Measurements from ENCODE around the gene WDR82. TPM values are rescaled to one million over a fixed set of nuclear protein-coding genes. Genes with fewer than 3 reads are reported as not detected.

WDR82 gene
- total and polyA plus RNA-seq, 2 experiments from 2014 or later = 25.2 to 71.8 TPM

- Mint-ChIP-seq H3K36me3 (ENCODE audit: low read depth) (peaks cover 97% of the 10 kb centered on the region), H3K27me3 (ENCODE audit: insufficient read depth, low read depth, poor library complexity) (peaks cover 3% of the 10 kb centered on the region), H3K27ac (no peak overlapping the region), H3K4me3 (no peak overlapping the region), H3K9me3 (no peaks in the 10 kb centered on the region), H3K4me1 (no peaks in the 10 kb centered on the region)
- H3K79me2 ChIP-seq (replicated peaks; ENCODE audit: insufficient read depth) = no peaks in the 10 kb centered on the region
- peaks cover 77% of the 10 kb centered on the region for H3K36me3 ChIP-seq (ENCODE audit: insufficient read depth)
- DNase-seq (ENCODE audit: low spot score) (no peak), ATAC-seq (no peak)
- no peaks in the 10 kb centered on the region for H3K27me3 ChIP-seq (ENCODE audit: insufficient read depth)
- H3F3A ChIP-seq (replicated peaks; ENCODE audit: low read depth) = peaks cover 12% of the 10 kb centered on the region
- H3K4me2 ChIP-seq = no peak overlapping the region
- no peaks in the 10 kb centered on the region for H3K4me1 ChIP-seq (ENCODE audit: insufficient read depth)
- no peak overlapping the region for H3K4me3 ChIP-seq
- TF ChIP-seq EZH2phosphoT487 (IDR thresholded peaks at IDR 0.05; ENCODE audit: unreplicated experiment) = no peak
- TF ChIP-seq ETS1 (IDR thresholded peaks at IDR 0.05) = no peak
- no peak for TF ChIP-seq NANOG (IDR thresholded peaks at IDR 0.05; ENCODE audit: borderline replicate concordance)
- H3K27ac ChIP-seq (ENCODE audit: low read depth) = no peak overlapping the region
- peaks cover 7% of the 10 kb centered on the region; the same call in 1 of the 2 replicates for H4K20me1 ChIP-seq (replicated peaks; ENCODE audit: insufficient read depth)
- no peak overlapping the region for H2AFZ ChIP-seq
- no peaks in the 10 kb centered on the region for H3K9me2 ChIP-seq (ENCODE audit: insufficient read depth)
Measured at GRCh38 chr3:52208556-52208955, 69.9 kb downstream of the WDR82 start.

GRCh38 chr3:52205727-52206372 lies 72.6 kb downstream of the WDR82 start:
- Histone ChIP-seq H4K20me1 (replicated peaks; ENCODE audit: insufficient read depth) (peaks cover 14% of the 10 kb centered on the region), H3K79me2 (replicated peaks; ENCODE audit: insufficient read depth) (no peaks in the 10 kb centered on the region), H3K36me3 (ENCODE audit: insufficient read depth) (peaks cover 85% of the 10 kb centered on the region), H3K27ac (ENCODE audit: low read depth) (no peak overlapping the region), H3K9me2 (ENCODE audit: insufficient read depth) (no peaks in the 10 kb centered on the region), H3K27me3 (ENCODE audit: insufficient read depth) (no peaks in the 10 kb centered on the region), H3K4me2 (no peak overlapping the region), H3K4me3 (no peak overlapping the region), H3K4me1 (ENCODE audit: insufficient read depth) (no peaks in the 10 kb centered on the region), H2AFZ (no peak overlapping the region), H3F3A (replicated peaks; ENCODE audit: low read depth) (peaks cover 14% of the 10 kb centered on the region)
- Mint-ChIP-seq H3K27ac (no peak overlapping the region), H3K4me1 (no peaks in the 10 kb centered on the region), H3K9me3 (no peaks in the 10 kb centered on the region), H3K4me3 (no peak overlapping the region), H3K36me3 (ENCODE audit: low read depth) (peaks cover 94% of the 10 kb centered on the region), H3K27me3 (ENCODE audit: insufficient read depth, low read depth, poor library complexity) (peaks cover 3% of the 10 kb centered on the region)
- no peak for ATAC-seq
- no peak for DNase-seq (ENCODE audit: low spot score)
- TF ChIP-seq ZNF331 (CRISPR knock-in tag; IDR thresholded peaks at IDR 0.05; ENCODE audit: low read depth) (no peak), EZH2phosphoT487 (IDR thresholded peaks at IDR 0.05; ENCODE audit: unreplicated experiment) (no peak), ETS1 (IDR thresholded peaks at IDR 0.05) (no peak), JUNB (IDR thresholded peaks at IDR 0.05; ENCODE audit: unreplicated experiment) (no peak), ZNF114 (CRISPR knock-in tag; IDR thresholded peaks at IDR 0.05) (no peak), ZNF462 (CRISPR knock-in tag; IDR thresholded peaks at IDR 0.05) (no peak)
- TF ChIP-seq, protein P1, sequence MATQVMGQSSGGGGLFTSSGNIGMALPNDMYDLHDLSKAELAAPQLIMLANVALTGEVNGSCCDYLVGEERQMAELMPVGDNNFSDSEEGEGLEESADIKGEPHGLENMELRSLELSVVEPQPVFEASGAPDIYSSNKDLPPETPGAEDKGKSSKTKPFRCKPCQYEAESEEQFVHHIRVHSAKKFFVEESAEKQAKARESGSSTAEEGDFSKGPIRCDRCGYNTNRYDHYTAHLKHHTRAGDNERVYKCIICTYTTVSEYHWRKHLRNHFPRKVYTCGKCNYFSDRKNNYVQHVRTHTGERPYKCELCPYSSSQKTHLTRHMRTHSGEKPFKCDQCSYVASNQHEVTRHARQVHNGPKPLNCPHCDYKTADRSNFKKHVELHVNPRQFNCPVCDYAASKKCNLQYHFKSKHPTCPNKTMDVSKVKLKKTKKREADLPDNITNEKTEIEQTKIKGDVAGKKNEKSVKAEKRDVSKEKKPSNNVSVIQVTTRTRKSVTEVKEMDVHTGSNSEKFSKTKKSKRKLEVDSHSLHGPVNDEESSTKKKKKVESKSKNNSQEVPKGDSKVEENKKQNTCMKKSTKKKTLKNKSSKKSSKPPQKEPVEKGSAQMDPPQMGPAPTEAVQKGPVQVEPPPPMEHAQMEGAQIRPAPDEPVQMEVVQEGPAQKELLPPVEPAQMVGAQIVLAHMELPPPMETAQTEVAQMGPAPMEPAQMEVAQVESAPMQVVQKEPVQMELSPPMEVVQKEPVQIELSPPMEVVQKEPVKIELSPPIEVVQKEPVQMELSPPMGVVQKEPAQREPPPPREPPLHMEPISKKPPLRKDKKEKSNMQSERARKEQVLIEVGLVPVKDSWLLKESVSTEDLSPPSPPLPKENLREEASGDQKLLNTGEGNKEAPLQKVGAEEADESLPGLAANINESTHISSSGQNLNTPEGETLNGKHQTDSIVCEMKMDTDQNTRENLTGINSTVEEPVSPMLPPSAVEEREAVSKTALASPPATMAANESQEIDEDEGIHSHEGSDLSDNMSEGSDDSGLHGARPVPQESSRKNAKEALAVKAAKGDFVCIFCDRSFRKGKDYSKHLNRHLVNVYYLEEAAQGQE (IDR thresholded peaks at IDR 0.05; ENCODE audit: unreplicated experiment) = no peak

Data from GM23338 (cell line).